ENCODE measurements around the gene PRR33.

DNA sequence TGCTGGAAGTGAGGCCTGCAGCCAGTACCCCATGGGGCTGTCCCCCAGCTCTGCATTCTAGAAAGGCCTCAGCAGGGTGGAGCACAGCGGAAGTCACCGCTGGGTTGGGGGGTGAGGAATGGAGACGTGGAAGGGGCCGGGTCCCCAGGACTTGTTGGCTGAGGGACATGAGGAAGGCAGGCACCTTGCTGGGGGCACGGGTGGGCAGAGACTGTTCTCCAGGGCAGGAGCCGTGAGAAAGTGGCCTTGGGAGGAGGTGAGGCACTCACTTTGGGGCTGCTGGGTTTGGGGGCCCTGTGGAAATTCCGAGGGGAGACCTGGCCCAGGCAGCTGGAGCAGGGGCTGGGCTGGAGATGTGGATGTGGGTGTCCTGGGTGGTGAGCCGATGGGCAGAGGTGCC, 47.9 kb downstream of the PRR33 start:
- TF ChIP-seq, protein P1, sequence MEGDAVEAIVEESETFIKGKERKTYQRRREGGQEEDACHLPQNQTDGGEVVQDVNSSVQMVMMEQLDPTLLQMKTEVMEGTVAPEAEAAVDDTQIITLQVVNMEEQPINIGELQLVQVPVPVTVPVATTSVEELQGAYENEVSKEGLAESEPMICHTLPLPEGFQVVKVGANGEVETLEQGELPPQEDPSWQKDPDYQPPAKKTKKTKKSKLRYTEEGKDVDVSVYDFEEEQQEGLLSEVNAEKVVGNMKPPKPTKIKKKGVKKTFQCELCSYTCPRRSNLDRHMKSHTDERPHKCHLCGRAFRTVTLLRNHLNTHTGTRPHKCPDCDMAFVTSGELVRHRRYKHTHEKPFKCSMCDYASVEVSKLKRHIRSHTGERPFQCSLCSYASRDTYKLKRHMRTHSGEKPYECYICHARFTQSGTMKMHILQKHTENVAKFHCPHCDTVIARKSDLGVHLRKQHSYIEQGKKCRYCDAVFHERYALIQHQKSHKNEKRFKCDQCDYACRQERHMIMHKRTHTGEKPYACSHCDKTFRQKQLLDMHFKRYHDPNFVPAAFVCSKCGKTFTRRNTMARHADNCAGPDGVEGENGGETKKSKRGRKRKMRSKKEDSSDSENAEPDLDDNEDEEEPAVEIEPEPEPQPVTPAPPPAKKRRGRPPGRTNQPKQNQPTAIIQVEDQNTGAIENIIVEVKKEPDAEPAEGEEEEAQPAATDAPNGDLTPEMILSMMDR (conservative IDR thresholded peaks at IDR 0.05 in 1 of 2, IDR thresholded peaks at IDR 0.05 in 1 of 2; ENCODE audit: low read depth in 1 of 2, low read length in 2 of 2): no peak
- TF ChIP-seq EZH2 (IDR thresholded peaks at IDR 0.05; ENCODE audit: low read length, missing control alignments): no peak

Data from fibroblast of lung (primary cell).